DOHH2 (cell line): ENCODE results near the gene BMERB1.

ENCODE experiments used
- CTCF ChIP-seq: fragments of 200-600 bp; sonication (generic); IDR thresholded peaks from one replicate; pipeline ENCODE4 v1.5.1; 2014; ENCODE audit warnings: antibody characterized with exemption, mild to moderate bottlenecking, low read depth, low read length; ENCODE audit not compliant: poor library complexity, severe bottlenecking
- EZH2phosphoT487 ChIP-seq: fragments of 200-600 bp; sonication (generic); IDR thresholded peaks from 2 replicates; pipeline ENCODE4 v1.6.1; 2017; ENCODE audit warnings: borderline replicate concordance, mild to moderate bottlenecking, antibody characterized with exemption, low read length, moderate library complexity, mixed read lengths

- no peak for TF ChIP-seq CTCF
- no peak for TF ChIP-seq EZH2phosphoT487
Observed at GRCh38 chr16:15492091-15492740, 57.8 kb downstream of the BMERB1 start.
